ENCODE data around the gene HLX.

- TF ChIP-seq CTCF (IDR thresholded peaks at IDR 0.05) (no peak), POLR2A (IDR thresholded peaks at IDR 0.05) (peak in 1 of 2 donors; percentile 6), EP300 (IDR thresholded peaks at IDR 0.05) (peak in 1 of 2 donors; percentile 71)
These were observed 1.7 kb downstream of the HLX start for GRCh38 chr1:220880726-220881506.

Data from tibial nerve (tissue), 4 donors.